NOMO-1 treated with dmso at 0.1 percent for 144 hours (cell line): ENCODE measurements around the gene TANGO6.

Source experiments
- DNase-seq: peaks from one replicate; lab custom pipeline; 2025; ENCODE audit not compliant: unreplicated experiment; lab: John Stamatoyannopoulos, UW

The TANGO6 gene

DNA sequence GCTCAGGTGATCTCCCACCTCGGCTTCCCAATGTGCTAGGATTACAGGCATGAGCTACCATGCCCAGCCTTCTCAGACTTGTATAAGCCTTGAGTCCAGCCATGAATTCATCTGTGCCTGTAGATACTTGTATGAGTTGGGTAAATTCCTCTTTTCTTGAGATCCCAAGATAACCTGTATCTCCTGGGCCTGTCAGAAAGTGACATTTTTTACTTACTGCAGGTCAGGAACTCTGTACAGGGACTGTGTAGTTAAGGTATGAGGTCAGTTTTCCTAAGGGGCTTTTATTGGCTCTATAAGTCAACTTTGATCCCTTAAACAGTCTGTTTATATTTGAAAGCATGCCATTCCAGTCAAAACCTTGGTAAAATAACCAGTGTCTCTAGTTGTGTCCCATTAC is 155.8 kb downstream of the TANGO6 start:
- no peak for DNase-seq

DNA sequence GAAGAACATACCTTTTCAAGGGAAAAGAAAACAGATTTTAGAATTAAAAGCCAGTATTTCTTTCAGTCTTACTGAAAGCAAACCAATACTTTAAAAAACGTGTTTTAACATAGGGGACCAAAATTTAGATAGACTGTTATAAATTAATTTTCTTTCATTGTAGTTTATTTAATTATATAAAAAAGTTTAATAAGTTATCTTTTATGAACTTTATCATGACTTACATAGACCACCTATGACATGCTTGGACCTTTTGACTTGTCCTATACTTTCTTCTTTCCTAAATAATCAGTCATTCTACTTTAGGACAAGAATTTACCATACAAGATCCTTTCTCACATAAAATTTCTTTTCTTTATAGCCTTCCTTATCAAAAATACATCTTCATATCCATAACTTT is 160.2 kb downstream of the TANGO6 start:
- no peak for DNase-seq

DNA sequence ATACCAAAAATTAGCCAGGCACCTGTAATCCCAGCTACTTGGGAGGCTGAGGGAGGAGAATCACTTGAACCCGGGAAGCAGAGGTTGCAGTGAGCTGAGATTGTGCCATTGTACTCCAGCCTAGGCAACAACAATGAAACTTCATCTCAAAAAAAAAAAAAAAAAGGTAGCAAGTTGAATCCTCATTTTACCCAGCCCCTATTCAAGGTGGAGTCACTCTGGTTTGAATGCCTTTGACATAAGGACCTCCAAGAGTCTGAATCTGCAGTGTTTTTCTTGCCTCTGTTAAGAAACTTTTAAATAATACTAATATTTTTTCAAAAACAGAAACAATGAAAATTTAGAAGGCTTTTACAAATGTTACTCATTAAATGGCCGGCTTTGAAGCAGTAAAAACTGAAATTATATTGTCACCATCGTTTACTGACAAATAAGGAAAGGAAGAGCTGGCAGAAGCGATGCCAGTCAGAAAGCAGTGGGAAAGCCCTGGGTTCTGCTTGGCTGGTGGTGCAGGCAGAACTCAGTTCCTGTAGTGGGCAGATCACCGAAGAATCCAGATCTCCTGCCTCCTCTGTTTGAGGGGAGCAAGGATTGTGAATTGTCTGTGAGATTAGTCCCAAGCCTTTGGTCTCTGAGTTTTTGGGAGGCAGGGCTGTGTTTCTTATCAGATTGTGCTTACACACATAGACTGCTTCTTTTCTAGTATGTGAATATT is 162.5 kb downstream of the TANGO6 start:
- DNase-seq: no peak

DNA sequence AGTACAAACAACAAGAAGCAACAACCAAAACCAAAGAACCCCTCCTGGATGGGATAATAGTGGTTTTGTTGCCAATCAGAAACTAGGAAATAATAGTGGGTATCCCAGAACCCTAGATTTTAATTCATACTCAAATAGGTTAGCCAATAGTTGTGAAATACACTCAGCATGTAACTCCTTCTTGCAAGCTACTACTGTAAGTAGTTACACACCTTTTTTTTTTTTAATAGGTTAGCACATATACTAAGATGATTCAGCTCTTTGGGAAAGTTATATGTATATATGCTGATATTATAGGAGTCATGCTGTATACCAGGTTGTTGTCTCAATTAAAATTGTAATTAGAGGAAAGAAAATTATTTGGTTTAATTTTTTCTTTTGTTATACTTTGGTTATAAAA is 169.6 kb downstream of the TANGO6 start:
- no peak for DNase-seq

DNA sequence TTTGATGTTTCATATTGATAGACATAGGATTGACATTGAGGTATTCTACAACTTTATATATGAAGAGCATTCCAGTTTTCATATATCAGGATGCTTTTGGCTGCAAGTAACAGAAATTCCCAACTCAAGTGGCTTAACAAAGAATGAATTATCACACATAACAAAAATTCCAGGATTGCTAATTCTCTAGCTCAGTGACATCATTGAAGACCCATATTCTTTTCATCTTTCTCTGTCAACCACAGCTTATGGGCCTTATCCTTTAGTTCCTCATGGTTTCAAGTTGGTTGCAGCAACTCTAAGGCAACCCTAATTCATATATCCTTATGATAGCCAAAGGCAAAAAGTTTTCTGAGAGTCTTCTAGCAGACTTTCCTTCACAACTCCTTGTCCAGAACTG is 170.7 kb downstream of the TANGO6 start:
- no peak for DNase-seq

DNA sequence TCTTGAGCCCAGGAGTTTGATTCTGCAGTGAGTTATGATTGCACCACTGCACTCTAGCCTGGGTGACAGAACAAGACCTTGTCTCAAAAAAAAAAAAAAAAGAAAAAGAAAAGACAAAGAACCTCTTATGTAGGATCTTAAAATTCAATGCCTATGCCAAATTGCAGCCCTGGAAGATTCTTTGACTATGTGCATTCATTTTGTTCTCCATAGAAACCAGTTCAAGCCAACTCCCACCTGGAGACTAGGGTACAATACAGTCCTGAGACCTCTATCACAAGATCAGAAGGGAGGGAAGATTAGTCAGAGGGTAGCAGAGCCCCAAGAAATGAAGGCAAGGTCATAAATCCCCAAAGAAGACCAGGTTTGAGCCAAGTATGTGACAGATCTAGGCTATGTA is 171.5 kb downstream of the TANGO6 start:
- DNase-seq: no peak

DNA sequence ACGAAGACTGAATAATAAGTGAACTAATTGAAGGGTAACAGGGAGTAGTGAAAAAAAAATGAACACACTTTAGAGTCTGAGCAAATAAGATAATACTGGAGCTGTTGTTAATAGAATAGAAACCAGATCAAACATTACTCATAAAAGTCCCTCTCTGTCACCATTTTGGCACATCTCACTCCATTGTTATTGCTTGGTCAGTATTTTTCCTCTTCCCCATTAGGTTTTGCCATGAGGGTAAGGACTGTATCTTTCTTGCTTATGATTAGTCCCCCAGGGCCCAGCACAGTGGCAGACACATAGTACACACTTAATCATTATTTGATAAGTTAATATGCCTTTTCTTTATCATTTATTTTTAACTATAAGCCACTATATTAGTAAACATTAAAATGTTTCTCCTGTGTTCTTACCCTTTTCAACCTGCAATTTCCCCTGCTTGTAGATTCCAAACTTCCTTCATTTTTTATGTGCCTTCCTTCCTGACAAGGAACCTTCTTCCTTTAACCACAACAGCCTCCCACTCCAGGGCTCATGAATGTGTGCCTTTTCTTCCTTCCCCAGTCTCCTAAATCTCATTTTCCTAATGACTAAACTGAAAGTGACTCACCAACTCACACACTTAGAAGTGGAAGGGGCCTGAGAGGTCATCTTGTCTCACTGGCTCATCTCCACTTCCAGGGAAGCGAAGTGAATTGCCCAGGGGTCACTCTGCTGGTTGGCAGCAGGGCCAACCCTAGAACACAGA is 173.9 kb downstream of the TANGO6 start:
- DNase-seq: no peak

DNA sequence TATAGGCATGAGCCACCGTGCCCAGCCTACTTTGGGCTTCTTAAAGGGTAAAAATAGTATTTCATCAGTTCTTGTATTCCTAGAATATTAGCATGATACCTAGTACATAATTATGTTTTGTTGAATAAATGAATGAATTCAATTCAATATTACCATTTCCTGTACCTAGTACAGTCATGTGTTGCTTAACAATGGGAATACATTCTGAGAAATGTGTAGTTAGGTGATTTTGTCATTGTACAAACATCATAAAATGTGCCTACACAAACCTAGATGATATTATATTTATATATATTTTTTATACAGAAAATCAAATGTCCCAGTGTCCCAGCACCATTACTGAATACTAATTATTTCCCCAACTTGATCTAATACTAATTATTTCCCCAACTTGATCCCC is 176.5 kb downstream of the TANGO6 start:
- no peak for DNase-seq

DNA sequence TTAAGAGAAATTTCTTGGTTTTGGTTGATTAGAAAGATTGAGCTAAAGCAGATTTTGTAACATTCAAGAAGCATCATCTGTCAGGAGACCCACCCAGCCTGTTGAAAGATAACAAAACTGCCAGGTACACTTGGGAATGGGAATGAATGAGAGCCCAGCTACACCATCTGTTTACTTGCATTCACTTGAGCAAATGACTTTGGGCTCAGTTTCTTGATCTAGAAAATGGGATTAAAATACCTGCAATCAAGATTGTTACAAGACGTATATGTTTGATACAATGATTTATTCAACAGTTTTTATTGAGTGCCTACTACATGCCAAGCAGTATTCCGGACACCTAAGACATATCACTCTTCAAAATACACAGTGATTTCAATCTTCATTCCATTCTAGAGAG is 185.8 kb downstream of the TANGO6 start:
- no peak for DNase-seq

DNA sequence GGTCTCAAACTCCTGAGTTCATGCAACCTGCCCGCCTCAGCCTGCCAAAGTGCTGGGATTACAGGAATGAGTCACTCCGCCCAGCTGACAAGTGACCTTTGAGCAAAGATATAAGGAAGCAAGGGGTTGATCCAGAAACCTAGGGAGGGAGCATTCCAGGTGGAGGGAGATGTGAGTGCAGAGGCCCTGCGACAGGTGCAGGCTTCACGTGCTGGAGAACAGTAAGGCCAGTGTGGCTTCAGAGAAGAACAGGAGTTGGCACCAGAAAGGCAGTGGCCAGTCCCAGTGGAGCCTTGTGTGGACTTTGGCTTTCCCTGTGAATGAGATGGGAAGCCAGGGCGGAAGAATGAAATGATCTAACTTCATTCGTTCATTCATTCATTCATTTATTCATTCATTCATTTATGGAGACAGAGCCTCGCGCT is 188.6 kb downstream of the TANGO6 start:
- DNase-seq: no peak

DNA sequence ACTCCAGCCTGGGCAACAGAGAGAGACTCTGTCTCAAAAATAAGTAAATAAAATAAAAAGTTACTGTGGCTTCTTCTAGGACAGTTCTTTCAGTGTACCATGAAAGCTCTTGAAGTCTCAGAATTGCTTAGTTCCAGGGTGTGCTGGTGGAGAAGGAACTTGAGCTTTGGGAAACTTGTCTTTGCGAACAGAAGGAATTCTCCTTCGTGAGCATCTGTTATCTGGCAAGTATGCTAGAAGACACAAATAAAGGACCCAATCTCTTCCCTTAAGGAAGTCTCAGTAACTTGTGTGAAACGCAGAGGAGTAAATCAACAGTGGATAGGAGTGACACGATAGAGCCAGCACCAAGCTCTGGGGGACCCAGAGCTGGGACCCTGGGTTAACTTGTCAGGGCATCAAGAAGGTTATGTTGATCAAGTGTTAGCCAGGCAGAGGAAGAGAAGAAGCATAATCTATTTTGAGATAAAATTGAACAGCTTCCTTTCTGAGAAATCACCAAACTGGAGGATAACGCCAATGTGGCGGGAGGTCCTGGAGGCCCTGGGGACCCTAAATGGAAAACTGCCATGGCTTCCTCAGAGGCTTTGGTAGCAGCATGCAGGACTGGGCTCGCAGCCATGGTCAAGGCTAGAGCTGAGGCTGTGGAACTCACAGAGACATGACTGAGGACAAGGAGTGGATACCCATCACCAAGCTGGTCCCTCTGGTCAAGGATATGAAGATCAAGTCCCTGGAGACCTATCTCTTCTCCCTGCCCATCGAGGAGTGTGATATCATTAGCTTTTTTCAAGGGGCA is 190.0 kb downstream of the TANGO6 start:
- no peak for DNase-seq

DNA sequence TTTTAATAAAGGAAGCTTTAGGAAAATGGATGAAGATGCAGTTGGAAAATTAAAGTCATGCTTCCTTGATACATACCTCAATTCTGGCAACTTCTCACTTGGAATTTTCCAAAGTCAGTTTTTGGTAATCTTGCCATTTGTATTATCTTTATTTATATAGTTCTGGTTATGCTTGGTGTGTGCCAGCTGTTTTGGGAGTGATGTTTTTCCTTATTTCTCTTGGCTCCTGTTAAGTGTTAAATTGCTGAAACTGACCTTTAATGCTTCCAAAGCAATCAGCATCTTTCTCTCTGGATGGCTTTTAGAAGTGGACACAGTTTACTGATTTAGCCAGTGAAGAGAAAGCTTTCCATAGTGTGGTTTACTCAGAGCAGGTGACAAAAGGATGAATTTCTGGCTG is 192.0 kb downstream of the TANGO6 start:
- no peak for DNase-seq

DNA sequence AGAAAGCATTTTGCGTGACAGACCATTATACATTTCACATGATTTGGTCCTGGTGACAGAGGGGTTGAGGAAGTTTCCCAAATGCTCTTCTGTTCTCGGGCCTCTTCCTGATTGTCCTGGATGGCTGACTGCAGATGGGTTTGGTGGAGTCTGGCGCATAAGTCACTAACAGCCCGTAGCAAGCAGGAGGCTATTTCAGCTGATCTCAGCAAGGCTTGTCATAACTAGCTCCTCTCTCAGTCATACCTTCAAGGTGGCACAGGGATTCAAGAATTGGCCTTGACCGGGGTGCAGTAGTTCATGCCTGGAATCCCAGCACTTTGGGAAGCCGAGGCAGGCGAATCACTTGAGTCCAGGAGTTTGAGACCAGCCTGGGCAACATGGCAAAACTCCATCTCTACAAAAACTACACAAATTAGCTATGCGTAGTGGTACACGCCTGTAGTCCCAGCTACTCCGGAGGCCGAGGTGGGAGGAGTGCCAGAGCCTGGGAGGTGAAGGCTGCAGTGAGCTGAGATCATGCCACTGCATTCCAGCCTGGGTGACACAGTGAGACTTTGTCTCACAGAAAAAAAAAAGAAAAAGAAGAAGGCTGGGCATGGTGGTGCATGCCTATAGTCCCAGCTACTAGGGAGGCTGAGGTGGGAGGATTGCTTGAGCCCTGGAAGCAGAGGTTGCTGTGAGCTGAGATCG is 193.2 kb downstream of the TANGO6 start:
- no peak for DNase-seq

DNA sequence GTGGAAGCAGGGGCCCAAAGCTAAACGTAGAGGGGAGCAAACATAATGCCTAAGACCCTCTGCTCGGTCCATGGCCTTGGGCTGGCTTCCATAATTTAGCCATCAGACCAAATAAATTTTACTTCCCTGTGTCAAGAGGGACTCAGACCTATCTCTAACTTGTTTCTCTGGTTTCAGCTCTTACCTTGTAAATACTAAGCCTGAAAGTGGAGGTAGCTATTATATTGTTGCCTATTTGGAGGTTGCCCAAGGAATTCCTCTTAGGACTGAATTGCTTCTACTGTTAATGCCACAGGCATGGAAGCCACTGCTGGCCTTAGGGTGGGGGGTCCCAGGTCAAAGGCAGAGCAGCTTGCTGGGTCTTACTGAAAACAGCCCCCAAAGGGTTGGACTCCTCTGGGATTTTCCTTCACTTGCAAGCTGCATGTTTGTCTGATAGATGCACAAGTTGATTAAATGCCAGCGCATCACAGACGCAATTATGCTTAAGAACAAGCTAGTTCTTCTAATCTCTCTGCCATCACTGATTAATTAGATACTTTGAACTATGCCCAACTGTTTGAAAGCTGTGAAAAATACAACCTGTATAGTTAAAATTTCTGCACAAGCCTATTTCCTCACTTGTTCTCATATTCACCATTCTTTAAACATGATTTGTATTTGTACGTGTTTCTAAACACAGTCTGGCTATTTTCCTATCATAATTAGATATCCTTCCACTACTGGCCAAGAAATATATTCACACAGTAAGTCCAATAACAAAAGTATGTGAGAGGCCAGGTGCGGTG is 194.2 kb downstream of the TANGO6 start:
- no peak for DNase-seq

DNA sequence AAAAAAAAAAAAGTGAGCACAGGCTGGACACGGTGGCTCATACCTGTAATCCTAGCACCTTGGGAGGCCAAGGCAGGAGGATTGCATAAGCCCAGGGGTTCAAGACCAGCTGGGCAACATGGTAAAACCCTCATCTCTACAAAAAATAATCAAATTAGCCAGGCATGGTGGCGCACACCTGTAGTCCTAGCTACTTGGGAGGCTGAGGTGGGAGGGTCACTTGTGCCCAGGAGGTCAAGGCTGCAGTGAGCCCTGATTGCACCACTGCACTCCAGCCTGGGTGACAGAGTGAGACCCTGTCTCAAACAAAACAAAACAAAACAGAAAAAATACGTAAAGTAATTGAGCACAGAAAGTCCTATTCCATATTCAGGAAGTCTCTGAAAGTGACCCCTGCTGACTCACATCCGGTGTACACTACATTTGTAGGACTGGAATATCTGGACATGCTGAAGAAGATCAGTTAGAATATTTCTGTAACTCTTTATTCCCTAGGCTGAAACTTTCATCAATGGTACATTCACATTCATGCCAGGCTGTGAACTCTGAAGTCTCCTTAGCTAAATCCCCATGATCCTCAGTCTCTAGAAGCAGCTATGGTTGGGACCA is 196.1 kb downstream of the TANGO6 start:
- no peak for DNase-seq

DNA sequence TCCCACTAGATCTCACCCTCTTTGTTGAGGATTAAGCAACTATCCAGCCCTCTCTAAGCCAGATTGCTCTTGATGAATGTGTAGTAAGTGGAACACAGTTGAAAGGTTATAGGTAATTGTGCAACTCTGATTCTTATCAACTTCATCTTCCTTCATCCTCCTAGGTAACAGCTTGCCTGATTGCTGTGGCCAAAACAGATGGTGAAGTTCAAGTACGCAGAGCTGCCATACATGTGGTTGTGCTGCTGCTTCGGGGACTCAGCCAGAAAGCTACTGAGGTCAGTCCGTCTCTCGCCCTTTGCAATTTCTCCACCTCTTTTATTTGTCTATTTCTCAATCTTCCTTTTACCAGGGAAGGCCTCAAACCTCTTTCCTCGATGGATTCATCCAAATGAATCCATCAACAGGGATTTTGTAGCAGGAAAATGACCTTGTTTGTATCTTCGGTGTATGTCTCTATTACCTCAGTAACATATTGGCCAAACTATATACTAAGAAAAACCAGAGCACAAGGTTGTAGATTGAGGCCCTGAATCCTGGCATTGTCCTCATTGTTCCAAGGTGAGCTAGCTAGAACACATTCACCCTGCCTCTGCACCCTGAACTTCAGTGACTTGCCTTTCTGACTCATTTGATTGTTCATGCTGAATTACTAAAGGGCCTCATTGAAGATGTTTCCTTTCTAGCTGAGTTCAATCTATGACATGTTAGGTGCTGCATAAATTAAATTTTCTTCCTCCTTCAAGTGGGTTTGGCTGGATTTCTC is 197.0 kb downstream of the TANGO6 start:
- no peak for DNase-seq

DNA sequence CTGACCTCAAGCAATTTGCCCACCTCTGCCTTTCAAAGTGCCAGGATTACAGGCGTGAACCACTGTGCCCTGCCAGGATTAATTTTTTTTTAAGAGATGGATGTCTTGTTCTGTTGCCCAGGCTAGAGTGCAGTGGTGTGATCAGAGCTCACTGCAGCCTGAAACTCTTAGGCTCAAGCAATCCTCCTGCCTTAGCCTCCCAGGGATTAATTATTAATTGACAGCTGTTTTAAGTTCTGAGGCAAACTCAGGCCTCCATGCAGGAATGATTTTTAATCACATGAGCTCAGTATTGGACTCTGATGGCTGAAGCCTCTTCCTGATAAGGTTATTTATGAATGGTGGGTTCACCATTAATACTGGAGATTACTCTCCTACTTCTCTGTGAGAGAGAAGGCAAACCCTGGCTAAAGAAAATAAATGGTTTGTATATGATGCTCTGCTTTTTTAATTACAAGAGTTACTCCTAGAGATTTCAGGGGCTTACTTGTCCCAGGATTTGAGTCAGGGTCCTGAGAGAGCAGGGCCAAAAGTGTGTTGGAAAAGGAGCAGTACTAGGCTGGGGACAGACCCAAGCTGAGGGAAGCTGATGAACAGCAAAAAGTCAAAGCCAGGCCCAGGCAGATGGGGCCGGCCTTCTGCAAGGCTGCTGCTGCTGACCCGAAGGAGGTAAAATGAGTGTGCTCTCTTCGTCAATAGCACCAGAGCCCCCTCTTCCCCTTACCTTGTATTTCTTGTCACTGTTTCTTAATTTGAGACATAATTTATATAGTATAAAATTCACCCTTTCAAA is 205.2 kb downstream of the TANGO6 start:
- DNase-seq: no peak

DNA sequence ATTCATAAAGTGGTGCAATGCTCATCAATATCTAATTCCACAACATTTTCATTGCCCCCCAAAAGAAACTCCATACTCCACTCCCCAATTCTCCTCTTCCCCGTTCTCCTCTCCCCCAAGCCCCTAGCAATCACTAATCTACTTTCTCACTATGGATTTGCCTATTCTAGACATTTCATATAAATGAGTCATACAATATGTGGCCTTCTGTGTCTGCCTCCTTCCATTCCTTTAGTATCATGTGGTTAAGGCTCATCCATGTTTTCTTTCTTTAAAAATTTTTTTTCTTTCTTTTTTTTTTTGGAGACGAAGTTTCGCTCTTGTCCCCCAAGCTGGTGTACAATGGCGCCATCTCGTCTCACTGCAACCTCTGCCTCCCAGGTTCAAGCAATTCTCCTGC is 205.8 kb downstream of the TANGO6 start:
- DNase-seq: no peak
